ENCODE results near the gene BRD3. TPM values are rescaled to one million over a fixed set of nuclear protein-coding genes. Genes with fewer than 3 reads are reported as not detected.
A peak's percentile ranks its signal among the peaks of the same experiment; 100 is the strongest.

The BRD3 gene
- total RNA-seq, 1 donor from 2014 or later: 35.5 TPM

GRCh38 chr9:134100040-134100439 lies 32.2 kb upstream of the BRD3 start:
- no peak for TF ChIP-seq CTCF (IDR thresholded peaks at IDR 0.05)
- ATAC-seq: no peak
- H3K27me3 ChIP-seq (ENCODE audit: low read depth): no peaks in the 10 kb centered on the region
- no peak for DNase-seq
- H3K4me1 ChIP-seq: no peaks in the 10 kb centered on the region
- H3K4me3 ChIP-seq: no peak overlapping the region
- no peaks in the 10 kb centered on the region for H3K9me3 ChIP-seq
- H3K27ac ChIP-seq: no peak overlapping the region
- intact Hi-C loops (cut with DNase I): no loop called here
- no peaks in the 10 kb centered on the region for H3K36me3 ChIP-seq

DNA sequence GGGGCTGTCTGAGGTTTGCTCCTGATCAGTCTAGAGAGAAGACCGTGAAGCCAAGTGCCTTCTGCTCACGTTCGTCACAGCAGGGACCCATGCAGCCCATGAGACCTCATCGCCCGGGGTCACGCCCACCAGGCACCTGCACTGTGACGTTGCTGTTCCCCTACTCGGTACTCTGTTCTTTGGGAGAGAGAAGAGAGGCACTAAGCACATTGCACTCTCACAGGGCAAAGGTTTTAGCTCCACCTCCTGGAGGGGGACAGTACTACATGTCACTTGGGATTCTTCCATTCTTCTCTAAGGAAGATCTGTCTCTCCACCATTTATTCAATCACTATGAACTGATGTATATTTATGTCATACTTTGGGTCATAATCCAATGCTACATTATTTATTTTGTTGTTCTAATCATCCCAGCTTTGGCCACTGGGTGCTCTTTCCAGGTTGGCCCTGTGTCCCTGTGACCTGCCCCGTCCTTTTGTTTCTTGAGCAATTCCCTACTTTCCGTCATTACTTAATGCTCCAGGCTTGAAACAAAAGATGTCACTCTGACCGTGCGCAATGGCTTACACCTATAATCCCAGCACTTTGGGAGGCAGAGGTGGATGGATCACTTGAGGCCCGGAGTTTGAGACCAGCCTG lies 31.4 kb upstream of the BRD3 start:
- intact Hi-C loops (cut with DNase I): no loop called here
- H3K27me3 ChIP-seq (ENCODE audit: low read depth): no peaks in the 10 kb centered on the region
- no peak for DNase-seq
- no peaks in the 10 kb centered on the region for H3K4me1 ChIP-seq
- H3K36me3 ChIP-seq: no peaks in the 10 kb centered on the region
- no peak overlapping the region for H3K4me3 ChIP-seq
- TF ChIP-seq CTCF (IDR thresholded peaks at IDR 0.05): peak; percentile 72
- H3K9me3 ChIP-seq: no peaks in the 10 kb centered on the region
- peak; percentile 86 to 91 for ATAC-seq
- no peak overlapping the region for H3K27ac ChIP-seq

DNA sequence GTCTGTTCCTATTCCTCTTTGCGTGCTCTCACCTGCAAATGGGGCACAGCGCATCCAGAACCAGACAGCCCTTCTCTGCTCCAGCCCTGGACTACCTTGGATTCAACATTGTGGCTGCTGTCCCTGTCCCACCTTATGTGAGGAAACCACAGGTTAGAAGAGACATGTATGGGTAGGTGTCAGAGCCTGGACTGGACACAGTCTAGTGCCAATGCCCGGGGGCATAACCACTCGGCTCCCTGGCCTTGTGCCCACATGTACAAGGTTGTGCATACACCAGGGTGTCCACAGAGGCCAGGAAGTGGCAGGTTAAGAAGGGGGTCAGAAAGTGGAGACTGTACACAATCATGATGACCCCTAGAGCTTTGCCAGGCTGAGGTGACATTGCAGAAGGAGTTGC lies 22.1 kb upstream of the BRD3 start:
- intact Hi-C loops (cut with DNase I): no loop called here
- DNase-seq: no peak

DNA sequence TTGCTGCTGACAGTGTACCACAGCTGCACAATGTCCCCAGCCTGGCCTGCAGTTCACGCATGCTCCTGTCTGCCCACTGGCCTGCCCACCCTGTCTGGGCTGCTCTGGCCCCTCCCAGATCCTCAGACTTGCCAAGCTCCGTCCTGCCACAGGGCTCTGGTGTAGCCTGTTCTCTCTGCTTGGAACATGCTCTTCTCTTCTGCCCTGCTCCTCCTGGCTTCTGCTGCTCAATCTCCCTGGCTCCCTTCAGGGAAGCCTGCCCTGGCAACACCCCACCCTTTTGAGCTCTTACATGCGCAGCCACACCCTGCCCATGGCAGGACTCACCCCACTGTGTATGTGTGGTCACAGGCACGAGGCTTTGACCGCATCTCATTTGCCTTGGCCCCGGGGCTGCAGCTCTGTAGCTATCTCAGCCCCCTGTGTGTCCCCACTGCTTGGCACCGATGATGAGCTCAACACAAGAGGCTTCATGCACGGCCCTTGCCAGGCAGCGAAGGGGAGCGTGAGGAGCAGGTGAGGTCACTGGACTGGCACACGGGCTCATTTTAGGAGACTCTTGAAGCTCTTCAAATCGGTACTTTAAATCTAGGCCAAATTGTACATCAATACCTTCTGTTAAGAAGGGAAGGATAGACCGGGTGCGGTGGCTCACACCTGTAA lies 20.4 kb upstream of the BRD3 start:
- Histone ChIP-seq H3K4me3 (no peak overlapping the region), H3K9me3 (no peaks in the 10 kb centered on the region), H3K27me3 (ENCODE audit: low read depth) (no peaks in the 10 kb centered on the region), H3K4me1 (no peaks in the 10 kb centered on the region), H3K36me3 (no peaks in the 10 kb centered on the region), H3K27ac (no peak overlapping the region)
- no peak for TF ChIP-seq CTCF (IDR thresholded peaks at IDR 0.05)
- DNase-seq (no peak), ATAC-seq (peak in 1 of 2 donors; percentile 45)
- intact Hi-C loops (cut with DNase I): no loop called here

More for the DNA sequence above, 22.1 kb upstream of the BRD3 start:
- H3K4me3 ChIP-seq: no peak overlapping the region
- no peak overlapping the region for H3K27ac ChIP-seq
- no peaks in the 10 kb centered on the region for H3K27me3 ChIP-seq (ENCODE audit: low read depth)
- H3K36me3 ChIP-seq: no peaks in the 10 kb centered on the region
- TF ChIP-seq CTCF (IDR thresholded peaks at IDR 0.05): no peak
- H3K9me3 ChIP-seq: no peaks in the 10 kb centered on the region
- ATAC-seq: no peak
- no peaks in the 10 kb centered on the region for H3K4me1 ChIP-seq

GRCh38 chr9:134085674-134086073 lies 17.8 kb upstream of the BRD3 start:
- Histone ChIP-seq H3K27me3 (ENCODE audit: low read depth) (no peaks in the 10 kb centered on the region), H3K27ac (no peak overlapping the region), H3K4me1 (no peaks in the 10 kb centered on the region), H3K9me3 (no peaks in the 10 kb centered on the region), H3K36me3 (no peaks in the 10 kb centered on the region), H3K4me3 (no peak overlapping the region)
- ATAC-seq (no peak), DNase-seq (no peak)
- TF ChIP-seq CTCF (IDR thresholded peaks at IDR 0.05): no peak
- intact Hi-C loops (cut with DNase I): no loop called here
